Lower lobe of right lung (tissue), 2 donors: ENCODE results near the gene ACBD6. TPM values are rescaled to one million over a fixed set of nuclear protein-coding genes. Genes with fewer than 3 reads are reported as not detected.

ENCODE experiments used
- ATAC-seq, 2 donors: fragments of 200-7000 bp; cut with Tn5 transposase; one replicate each; pipeline ENCODE4 v1.9.1; 2020 to 2022; ENCODE audit warnings: mild to moderate bottlenecking in 2 of 2, moderate library complexity in 2 of 2
- DNase-seq: peaks from one replicate; pipeline ENCODE4 v3.0.0-alpha.2; 2020
- H3K27ac ChIP-seq: fragments of 200-600 bp; one replicate; pipeline ENCODE4 v1.8.0; 2022
- H3K27me3 ChIP-seq: fragments of 200-600 bp; one replicate; pipeline ENCODE4 v1.8.0; 2022; ENCODE audit warnings: low read depth
- H3K36me3 ChIP-seq: fragments of 200-600 bp; one replicate; pipeline ENCODE4 v1.8.0; 2022; ENCODE audit warnings: mild to moderate bottlenecking
- H3K4me1 ChIP-seq: fragments of 200-600 bp; one replicate; pipeline ENCODE4 v1.8.0; 2022
- H3K4me3 ChIP-seq: fragments of 200-600 bp; one replicate; pipeline ENCODE4 v1.8.0; 2022; ENCODE audit warnings: mild to moderate bottlenecking
- H3K9me3 ChIP-seq: fragments of 200-600 bp; one replicate; pipeline ENCODE4 v1.8.0; 2022
- intact Hi-C: fragments of 100-400 bp; cut with DNase I; formaldehyde crosslinking; loops from one replicate; pipeline ENCODE4 v1.11.0; 2022
- total RNA-seq: library from RNA; stranded (reverse); fragmentation: NEBNext Ultra II Directional; extraction: Animal tissue kit (Norgen Biotek cat#: 25700); gene quantifications from one replicate; pipeline ENCODE4 v1.2.1, GENCODE V29; 2021
- TF ChIP-seq, protein P1 (sequence below): fragments of 200-600 bp; IDR thresholded peaks from one replicate; pipeline ENCODE4 v1.8.0; 2022; ENCODE audit warnings: antibody characterized with exemption, mild to moderate bottlenecking
- donor health status: DM: no; HTN: yes; CAD: no; lungs with severe emphysema.

The ACBD6 gene
- total RNA-seq, 1 donor from 2014 or later = 37.4 TPM

DNA sequence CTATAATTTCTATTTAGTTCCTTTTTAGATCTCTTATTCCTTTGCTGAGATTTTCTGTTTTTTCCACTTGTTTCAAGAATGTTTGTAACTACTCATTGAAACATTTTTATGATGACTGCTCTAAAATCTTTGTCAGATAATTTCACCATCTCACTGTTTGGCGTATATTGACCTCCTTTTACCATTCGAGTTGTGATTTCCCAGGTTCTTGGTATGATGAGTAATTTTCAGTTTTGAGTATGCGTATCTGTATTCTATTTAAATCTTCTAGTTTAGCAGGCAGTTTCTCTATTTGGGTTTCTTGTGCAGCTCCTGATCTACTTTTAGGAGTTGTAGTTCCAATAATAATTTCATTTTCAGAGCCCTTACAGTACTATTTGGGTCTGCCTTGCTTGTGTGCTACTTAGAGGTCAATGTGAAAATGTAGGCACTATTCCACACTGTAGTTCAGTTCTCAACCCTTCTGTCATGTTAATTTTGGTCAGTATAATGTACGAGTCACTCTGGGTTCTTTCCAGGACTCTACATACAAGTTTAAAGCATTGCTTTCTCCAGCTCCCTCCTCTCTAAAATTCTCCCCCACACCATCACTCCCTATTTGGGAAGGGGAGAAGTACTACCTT lies 115.5 kb downstream of the ACBD6 start:
- Histone ChIP-seq H3K4me1 (no peaks in the 10 kb centered on the region), H3K27me3 (no peaks in the 10 kb centered on the region), H3K27ac (no peak overlapping the region), H3K9me3 (peaks cover 28% of the 10 kb centered on the region), H3K4me3 (no peak overlapping the region), H3K36me3 (no peaks in the 10 kb centered on the region)
- intact Hi-C loops = no loop called here
- no peak for ATAC-seq
- DNase-seq = no peak
- TF ChIP-seq, protein P1, sequence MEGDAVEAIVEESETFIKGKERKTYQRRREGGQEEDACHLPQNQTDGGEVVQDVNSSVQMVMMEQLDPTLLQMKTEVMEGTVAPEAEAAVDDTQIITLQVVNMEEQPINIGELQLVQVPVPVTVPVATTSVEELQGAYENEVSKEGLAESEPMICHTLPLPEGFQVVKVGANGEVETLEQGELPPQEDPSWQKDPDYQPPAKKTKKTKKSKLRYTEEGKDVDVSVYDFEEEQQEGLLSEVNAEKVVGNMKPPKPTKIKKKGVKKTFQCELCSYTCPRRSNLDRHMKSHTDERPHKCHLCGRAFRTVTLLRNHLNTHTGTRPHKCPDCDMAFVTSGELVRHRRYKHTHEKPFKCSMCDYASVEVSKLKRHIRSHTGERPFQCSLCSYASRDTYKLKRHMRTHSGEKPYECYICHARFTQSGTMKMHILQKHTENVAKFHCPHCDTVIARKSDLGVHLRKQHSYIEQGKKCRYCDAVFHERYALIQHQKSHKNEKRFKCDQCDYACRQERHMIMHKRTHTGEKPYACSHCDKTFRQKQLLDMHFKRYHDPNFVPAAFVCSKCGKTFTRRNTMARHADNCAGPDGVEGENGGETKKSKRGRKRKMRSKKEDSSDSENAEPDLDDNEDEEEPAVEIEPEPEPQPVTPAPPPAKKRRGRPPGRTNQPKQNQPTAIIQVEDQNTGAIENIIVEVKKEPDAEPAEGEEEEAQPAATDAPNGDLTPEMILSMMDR = no peak

DNA sequence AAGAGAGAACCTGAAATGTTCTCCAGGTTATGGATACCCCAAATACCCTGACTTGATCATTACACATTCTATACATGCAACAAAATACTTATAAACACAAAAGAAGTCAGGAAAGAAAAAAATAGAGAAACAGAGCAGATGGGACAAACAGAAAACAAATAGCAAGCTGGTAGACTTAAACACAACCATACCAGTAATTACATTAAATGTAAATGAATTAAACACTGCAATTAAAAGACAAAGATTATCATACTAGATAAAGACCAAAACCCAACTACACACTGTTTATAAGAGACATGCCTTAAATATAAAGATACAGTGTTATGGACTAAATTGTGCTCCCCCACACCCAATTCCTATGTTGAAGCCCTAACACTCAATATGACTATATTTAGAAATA lies 117.2 kb downstream of the ACBD6 start:
- DNase-seq = no peak
- no peak overlapping the region for H3K27ac ChIP-seq
- peaks cover 42% of the 10 kb centered on the region for H3K9me3 ChIP-seq

DNA sequence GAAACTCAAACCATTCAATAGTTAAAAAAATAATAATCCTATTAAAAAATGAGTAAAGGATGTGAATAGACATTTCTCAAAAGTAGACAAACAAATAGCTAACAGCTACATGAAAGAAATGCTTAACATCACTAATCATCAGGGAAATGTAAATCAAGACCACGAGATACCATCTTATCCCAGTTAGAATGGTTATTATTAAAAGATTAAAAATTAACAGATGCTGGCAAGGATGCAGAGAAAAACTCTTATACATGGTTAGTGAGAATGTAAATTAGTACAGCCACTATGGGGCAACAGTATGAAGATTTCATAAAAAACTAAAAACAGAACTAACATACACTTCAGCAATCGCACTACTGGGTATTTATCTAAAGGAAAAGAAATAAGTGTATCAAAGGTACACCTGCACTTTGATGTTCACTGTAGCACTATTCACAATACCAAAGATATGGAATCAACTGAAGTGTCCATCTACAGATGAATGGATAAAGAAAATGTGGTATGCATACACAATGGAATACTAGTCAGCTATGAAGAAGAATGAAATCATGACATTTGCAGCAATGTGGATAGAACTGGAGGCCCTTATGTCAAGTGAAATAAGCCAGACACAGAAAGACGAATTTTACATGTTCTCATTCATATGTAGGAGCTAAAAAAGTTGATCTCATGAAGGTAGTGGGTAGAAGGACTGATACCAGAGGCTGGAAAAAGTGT lies 117.9 kb downstream of the ACBD6 start:
- H3K27me3 ChIP-seq = no peaks in the 10 kb centered on the region
- H3K36me3 ChIP-seq = no peaks in the 10 kb centered on the region
- H3K4me3 ChIP-seq = no peak overlapping the region
- peaks cover 49% of the 10 kb centered on the region for H3K9me3 ChIP-seq
- no peaks in the 10 kb centered on the region for H3K4me1 ChIP-seq
- DNase-seq = no peak
- no peak overlapping the region for H3K27ac ChIP-seq
- TF ChIP-seq, protein P1 = no peak
- intact Hi-C loops = no loop called here
- no peak for ATAC-seq

More for the DNA sequence above, 117.2 kb downstream of the ACBD6 start:
- Histone ChIP-seq H3K4me3 (no peak overlapping the region), H3K36me3 (no peaks in the 10 kb centered on the region), H3K4me1 (no peaks in the 10 kb centered on the region), H3K27me3 (no peaks in the 10 kb centered on the region)
- no peak for ATAC-seq
- TF ChIP-seq, protein P1 = no peak
- intact Hi-C loops = no loop called here

DNA sequence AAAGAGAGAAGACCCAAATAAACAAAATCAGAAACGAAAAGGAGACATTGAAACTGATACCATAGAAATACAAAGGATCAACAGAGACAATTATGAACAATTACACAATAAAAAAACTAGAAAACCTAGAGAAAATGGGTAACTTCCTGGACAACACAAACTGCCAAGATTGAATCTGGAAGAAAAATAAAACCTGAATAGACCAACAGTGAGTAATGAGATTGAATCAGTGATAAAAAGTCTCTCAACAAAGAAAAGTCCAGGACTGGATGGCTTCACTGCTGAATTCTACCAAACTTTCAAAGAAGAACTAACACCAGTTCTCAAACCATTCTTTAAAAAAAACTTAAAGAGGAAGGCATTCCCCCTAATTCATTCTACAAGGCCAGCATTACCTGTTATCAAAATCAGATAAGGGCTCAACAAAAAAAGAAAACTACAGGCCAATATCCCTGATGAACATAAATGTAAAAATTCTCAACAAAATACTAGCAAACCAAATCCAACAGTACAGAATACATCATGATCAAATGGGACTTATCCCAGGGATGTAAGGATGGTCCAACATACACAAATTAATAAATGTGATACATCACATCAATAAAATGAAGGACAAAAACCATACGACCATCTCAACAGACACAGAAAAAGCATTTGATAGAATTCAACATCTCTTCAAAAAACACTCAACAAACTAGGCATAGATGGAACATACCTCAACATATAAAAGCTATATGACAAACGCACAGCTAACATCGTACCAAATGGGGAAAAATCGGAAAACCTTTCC lies 119.9 kb downstream of the ACBD6 start:
- Histone ChIP-seq H3K4me1 (no peaks in the 10 kb centered on the region), H3K36me3 (no peaks in the 10 kb centered on the region), H3K4me3 (no peak overlapping the region), H3K27ac (no peak overlapping the region), H3K9me3 (peaks cover 60% of the 10 kb centered on the region), H3K27me3 (no peaks in the 10 kb centered on the region)
- DNase-seq (no peak), ATAC-seq (no peak)
- TF ChIP-seq, protein P1 = no peak
- intact Hi-C loops = no loop called here

DNA sequence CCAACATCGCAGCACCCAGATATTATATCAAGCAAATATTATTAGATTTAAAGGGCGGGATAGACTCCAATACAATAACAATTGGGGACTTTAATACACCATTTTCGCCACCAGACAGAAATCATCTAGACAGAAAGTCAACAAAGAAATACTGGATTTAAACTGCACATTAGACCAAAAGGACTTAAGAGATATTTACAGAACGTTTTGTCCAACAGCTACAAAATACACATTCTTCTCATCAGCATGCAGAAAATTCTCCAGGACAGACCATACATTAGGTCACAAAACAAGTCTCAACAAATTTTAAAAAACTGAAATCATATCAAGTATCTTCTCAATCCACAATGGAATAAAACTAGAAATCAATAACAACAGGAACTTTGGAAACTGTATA lies 121.2 kb downstream of the ACBD6 start:
- TF ChIP-seq, protein P1 = no peak
- Histone ChIP-seq H3K36me3 (no peaks in the 10 kb centered on the region), H3K4me3 (no peak overlapping the region), H3K9me3 (peaks cover 63% of the 10 kb centered on the region), H3K27me3 (no peaks in the 10 kb centered on the region), H3K27ac (no peak overlapping the region), H3K4me1 (no peaks in the 10 kb centered on the region)
- ATAC-seq = no peak
- no peak for DNase-seq
- intact Hi-C loops = no loop called here
